PFSK-1 (cell line): ENCODE data around the gene BTBD16.

ENCODE experiments used
- FOXP2 ChIP-seq: optimal IDR thresholded peaks from 2 replicates; pipeline ENCODE3; 2011; ENCODE audit warnings: borderline replicate concordance, control low read depth, inconsistent platforms; ENCODE audit not compliant: insufficient read depth; ENCODE audit errors: extremely low read length, extremely low read depth
- POLR2AphosphoS5 ChIP-seq: IDR thresholded peaks from 2 replicates; pipeline ENCODE4 v1.6.1; 2012; ENCODE audit warnings: low read depth, mild to moderate bottlenecking, control low read depth, low read length, moderate library complexity
- SIN3A ChIP-seq: IDR thresholded peaks from 2 replicates; pipeline ENCODE4 v1.6.1; 2012; ENCODE audit warnings: mild to moderate bottlenecking, low read length, moderate library complexity, borderline replicate concordance; ENCODE audit not compliant: insufficient read depth
- TAF1 ChIP-seq: IDR thresholded peaks from 2 replicates; pipeline ENCODE4 v1.6.1; 2012; ENCODE audit warnings: low read length, control low read depth, borderline replicate concordance; ENCODE audit not compliant: insufficient read depth
- TF ChIP-seq, protein P1 (sequence below), 2 experiments: IDR thresholded peaks; 2 replicates each; pipeline versions ENCODE4 v1.6.1 to v1.8.0; 2011 to 2012; ENCODE audit warnings: low read depth in 2 of 2, low read length in 2 of 2, control low read depth in 1 of 2, inconsistent platforms in 1 of 2, mild to moderate bottlenecking in 1 of 2, moderate library complexity in 1 of 2; ENCODE audit not compliant: insufficient read depth in 1 of 2

The BTBD16 gene

DNA sequence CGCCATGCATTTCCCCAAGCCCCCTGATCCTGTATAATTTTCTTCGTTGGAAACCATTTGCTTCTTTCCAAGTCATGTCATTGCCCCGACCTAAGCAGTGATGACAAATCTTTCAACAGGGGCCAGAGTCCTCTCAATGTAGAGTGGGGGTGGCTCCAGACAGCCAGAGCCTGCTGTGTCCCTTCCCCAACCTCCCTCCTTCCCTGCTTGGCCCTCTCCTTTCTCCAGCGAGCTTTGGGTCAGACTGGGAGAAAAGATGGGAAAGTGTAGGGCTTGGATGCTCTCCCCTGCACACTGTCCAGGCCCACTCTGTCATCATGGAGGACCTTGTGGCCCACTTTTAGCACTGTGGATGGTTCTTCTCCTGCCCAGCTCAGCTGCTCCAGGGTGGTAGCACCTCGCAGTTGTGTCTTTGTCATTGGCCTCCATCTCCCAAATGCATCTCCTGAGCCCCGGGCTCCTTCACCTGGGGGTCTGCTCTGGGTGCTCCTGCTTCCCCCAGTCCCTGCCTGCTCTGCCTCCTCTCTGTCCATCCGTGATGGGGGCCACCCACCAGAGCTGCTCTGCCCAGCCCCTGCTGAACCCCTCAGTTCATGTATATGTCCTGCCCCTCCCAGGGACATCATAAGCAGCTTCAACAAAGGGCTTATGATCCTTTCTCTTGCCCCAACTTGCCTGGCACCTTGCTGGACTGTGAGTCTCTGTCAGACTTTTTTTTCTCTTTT is 37.5 kb downstream of the BTBD16 start:
- TF ChIP-seq TAF1 (no peak), SIN3A (no peak), POLR2AphosphoS5 (0 out of 2 replicates have a peak, but pooled peaks have one; percentile 28)
- TF ChIP-seq, protein P1, sequence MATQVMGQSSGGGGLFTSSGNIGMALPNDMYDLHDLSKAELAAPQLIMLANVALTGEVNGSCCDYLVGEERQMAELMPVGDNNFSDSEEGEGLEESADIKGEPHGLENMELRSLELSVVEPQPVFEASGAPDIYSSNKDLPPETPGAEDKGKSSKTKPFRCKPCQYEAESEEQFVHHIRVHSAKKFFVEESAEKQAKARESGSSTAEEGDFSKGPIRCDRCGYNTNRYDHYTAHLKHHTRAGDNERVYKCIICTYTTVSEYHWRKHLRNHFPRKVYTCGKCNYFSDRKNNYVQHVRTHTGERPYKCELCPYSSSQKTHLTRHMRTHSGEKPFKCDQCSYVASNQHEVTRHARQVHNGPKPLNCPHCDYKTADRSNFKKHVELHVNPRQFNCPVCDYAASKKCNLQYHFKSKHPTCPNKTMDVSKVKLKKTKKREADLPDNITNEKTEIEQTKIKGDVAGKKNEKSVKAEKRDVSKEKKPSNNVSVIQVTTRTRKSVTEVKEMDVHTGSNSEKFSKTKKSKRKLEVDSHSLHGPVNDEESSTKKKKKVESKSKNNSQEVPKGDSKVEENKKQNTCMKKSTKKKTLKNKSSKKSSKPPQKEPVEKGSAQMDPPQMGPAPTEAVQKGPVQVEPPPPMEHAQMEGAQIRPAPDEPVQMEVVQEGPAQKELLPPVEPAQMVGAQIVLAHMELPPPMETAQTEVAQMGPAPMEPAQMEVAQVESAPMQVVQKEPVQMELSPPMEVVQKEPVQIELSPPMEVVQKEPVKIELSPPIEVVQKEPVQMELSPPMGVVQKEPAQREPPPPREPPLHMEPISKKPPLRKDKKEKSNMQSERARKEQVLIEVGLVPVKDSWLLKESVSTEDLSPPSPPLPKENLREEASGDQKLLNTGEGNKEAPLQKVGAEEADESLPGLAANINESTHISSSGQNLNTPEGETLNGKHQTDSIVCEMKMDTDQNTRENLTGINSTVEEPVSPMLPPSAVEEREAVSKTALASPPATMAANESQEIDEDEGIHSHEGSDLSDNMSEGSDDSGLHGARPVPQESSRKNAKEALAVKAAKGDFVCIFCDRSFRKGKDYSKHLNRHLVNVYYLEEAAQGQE (IDR thresholded peaks at IDR 0.05; ENCODE audit: insufficient read depth in 1 of 2, low read depth in 2 of 2, low read length in 2 of 2) = no peak

- peak; percentile 49; the same call in 1 of the 2 replicates for TF ChIP-seq SIN3A
- TF ChIP-seq FOXP2 = peak; percentile 84
- TF ChIP-seq, protein P1 (IDR thresholded peaks at IDR 0.05; ENCODE audit: insufficient read depth in 1 of 2, low read depth in 2 of 2, low read length in 2 of 2) = no peak; a peak in 1 of 4 replicates
- no peak; the same call in 1 of the 2 replicates for TF ChIP-seq TAF1
These were observed 39.4 kb downstream of the BTBD16 start for GRCh38 chr10:122310311-122311050.

DNA sequence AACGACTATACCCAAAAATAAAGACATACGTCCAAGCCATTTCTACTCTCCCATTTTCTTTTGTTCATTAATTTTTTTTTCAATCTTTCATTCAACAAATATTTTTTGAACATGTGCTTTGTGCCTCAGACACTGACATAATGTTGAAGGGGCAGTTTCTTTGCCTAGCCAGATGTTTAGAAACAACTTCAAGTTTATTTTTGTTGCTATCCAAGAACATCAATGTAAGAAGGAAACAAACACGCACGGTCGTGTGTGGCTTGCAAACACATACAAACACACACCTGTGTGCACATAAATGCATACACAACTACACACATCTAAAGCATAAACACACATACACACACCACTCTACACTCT is 39.9 kb downstream of the BTBD16 start:
- TF ChIP-seq POLR2AphosphoS5 (no peak), TAF1 (no peak), SIN3A (no peak), FOXP2 (no peak)
- TF ChIP-seq, protein P1 (IDR thresholded peaks at IDR 0.05; ENCODE audit: insufficient read depth in 1 of 2, low read depth in 2 of 2, low read length in 2 of 2) = no peak

- TF ChIP-seq FOXP2 (no peak), POLR2AphosphoS5 (no peak), SIN3A (no peak), TAF1 (no peak)
- TF ChIP-seq, protein P1 (IDR thresholded peaks at IDR 0.05; ENCODE audit: insufficient read depth in 1 of 2, low read depth in 2 of 2, low read length in 2 of 2) = no peak
These were observed 40.6 kb downstream of the BTBD16 start for GRCh38 chr10:122311716-122312115.
